Nephron progenitor cell (in vitro differentiated cells): ENCODE measurements around the gene NR2C2AP.

ENCODE experiments used
- DNase-seq: peaks from one replicate; pipeline ENCODE4 v3.0.0; 2021
- H3K27ac Mint-ChIP-seq: 2 replicates; pipeline ENCODE4 v1.8.0; 2021; ENCODE audit warnings: mild to moderate bottlenecking, moderate library complexity, mixed read lengths
- H3K27me3 Mint-ChIP-seq: 2 replicates; pipeline ENCODE4 v1.8.0; 2021; ENCODE audit warnings: mild to moderate bottlenecking, low read depth, mixed read lengths; ENCODE audit not compliant: poor library complexity
- H3K36me3 Mint-ChIP-seq: 2 replicates; pipeline ENCODE4 v1.8.0; 2021; ENCODE audit warnings: low read depth, mixed read lengths
- H3K4me1 Mint-ChIP-seq: 2 replicates; pipeline ENCODE4 v1.8.0; 2021; ENCODE audit warnings: mixed read lengths
- H3K4me3 Mint-ChIP-seq: 2 replicates; pipeline ENCODE4 v1.8.0; 2021; ENCODE audit warnings: mild to moderate bottlenecking, moderate library complexity, mixed read lengths
- H3K9me3 Mint-ChIP-seq: 2 replicates; pipeline ENCODE4 v1.8.0; 2021; ENCODE audit warnings: mild to moderate bottlenecking, moderate library complexity, mixed read lengths
- CTCF ChIP-seq: fragments of 200-600 bp; sonication (generic); IDR thresholded peaks from 2 replicates; pipeline ENCODE4 v1.5.0; 2021; ENCODE audit warnings: antibody characterized with exemption

NR2C2AP gene

GRCh38 chr19:19236173-19236572 lies 33.0 kb upstream of the NR2C2AP start:
- no peak overlapping the region for H3K27ac Mint-ChIP-seq
- peaks cover 29% of the 10 kb centered on the region for H3K27me3 Mint-ChIP-seq
- DNase-seq, result no peak
- H3K4me3 Mint-ChIP-seq, result no peak overlapping the region
- TF ChIP-seq CTCF, result no peak
- H3K4me1 Mint-ChIP-seq, result no peaks in the 10 kb centered on the region
- H3K36me3 Mint-ChIP-seq, result no peaks in the 10 kb centered on the region
- H3K9me3 Mint-ChIP-seq, result peaks cover 37% of the 10 kb centered on the region

GRCh38 chr19:19234220-19234816 lies 31.1 kb upstream of the NR2C2AP start:
- peaks cover 29% of the 10 kb centered on the region for H3K27me3 Mint-ChIP-seq
- DNase-seq, result no peak
- peaks cover 37% of the 10 kb centered on the region for H3K9me3 Mint-ChIP-seq
- no peak for TF ChIP-seq CTCF
- H3K4me3 Mint-ChIP-seq, result no peak overlapping the region
- no peak overlapping the region for H3K27ac Mint-ChIP-seq
- no peaks in the 10 kb centered on the region for H3K36me3 Mint-ChIP-seq
- no peaks in the 10 kb centered on the region for H3K4me1 Mint-ChIP-seq

- no peak overlapping the region for H3K27ac Mint-ChIP-seq
- no peak for TF ChIP-seq CTCF
- no peaks in the 10 kb centered on the region for H3K36me3 Mint-ChIP-seq
- H3K4me3 Mint-ChIP-seq, result no peak overlapping the region
- peaks cover 4% of the 10 kb centered on the region for H3K4me1 Mint-ChIP-seq
- H3K27me3 Mint-ChIP-seq, result peaks cover 31% of the 10 kb centered on the region
- peaks cover 35% of the 10 kb centered on the region for H3K9me3 Mint-ChIP-seq
- DNase-seq, result no peak
Observed at GRCh38 chr19:19232261-19232721, 29.1 kb upstream of the NR2C2AP start.

GRCh38 chr19:19230999-19231398 lies 27.8 kb upstream of the NR2C2AP start:
- Mint-ChIP-seq H3K36me3 (no peaks in the 10 kb centered on the region), H3K27me3 (peaks cover 37% of the 10 kb centered on the region), H3K27ac (no peak overlapping the region), H3K4me3 (no peak overlapping the region), H3K9me3 (peaks cover 28% of the 10 kb centered on the region), H3K4me1 (peaks cover 4% of the 10 kb centered on the region)
- TF ChIP-seq CTCF, result no peak
- DNase-seq, result no peak

- Mint-ChIP-seq H3K27me3 (peaks cover 50% of the 10 kb centered on the region), H3K4me3 (no peak overlapping the region), H3K9me3 (peaks cover 20% of the 10 kb centered on the region), H3K27ac (no peak overlapping the region), H3K36me3 (no peaks in the 10 kb centered on the region), H3K4me1 (peaks cover 4% of the 10 kb centered on the region)
- no peak for TF ChIP-seq CTCF
- no peak for DNase-seq
Observed at GRCh38 chr19:19229701-19230100, 26.5 kb upstream of the NR2C2AP start.

- Mint-ChIP-seq H3K4me1 (peaks cover 4% of the 10 kb centered on the region), H3K36me3 (no peaks in the 10 kb centered on the region), H3K4me3 (no peak overlapping the region), H3K9me3 (peaks cover 8% of the 10 kb centered on the region), H3K27ac (no peak overlapping the region), H3K27me3 (peaks cover 75% of the 10 kb centered on the region)
- DNase-seq, result no peak
- no peak for TF ChIP-seq CTCF
Observed at GRCh38 chr19:19227217-19227616, 24.0 kb upstream of the NR2C2AP start.
